OCI-LY7 (cell line): Measurements from ENCODE around the gene CHD9NB. TPM values are rescaled to one million over a fixed set of nuclear protein-coding genes. Genes with fewer than 3 reads are reported as not detected.

Experiments used
- BruUV-seq: library from RNA; stranded (reverse); fragments of 400-500 nt; replicated peaks from 2 replicates; lab custom pipeline; 2021; lab: Mats Ljungman, UMichigan
- CTCF ChIA-PET: fragments of 300-600 bp; sonication (Branson Sonifier 250); formaldehyde crosslinking; loops from one replicate; lab custom pipeline; 2022; ENCODE audit warnings: antibody characterized with exemption; ENCODE audit not compliant: unreplicated experiment; lab: Charles Lee
- POLR2A ChIA-PET: fragments of 300-600 bp; sonication (Branson Sonifier 250); formaldehyde crosslinking; loops from one replicate; lab custom pipeline; 2022; ENCODE audit warnings: antibody characterized with exemption; lab: Charles Lee
- DNase-seq: peaks from one replicate; pipeline ENCODE4 v3.0.0-alpha.2; 2015; ENCODE audit warnings: low spot score
- H2AFZ ChIP-seq: fragments of 200-600 bp; sonication (generic), shearing (Covaris generic); 2 replicates; pipeline ENCODE4 v1.6.1; 2014; ENCODE audit warnings: mild to moderate bottlenecking, antibody characterized with exemption, low read length, moderate library complexity
- H3K27ac ChIP-seq: fragments of 200-600 bp; sonication (generic); 2 replicates; pipeline ENCODE4 v1.5.1; 2014; ENCODE audit warnings: mixed run types, low read depth, mild to moderate bottlenecking, moderate library complexity, low read length, inconsistent platforms; ENCODE audit not compliant: poor library complexity, severe bottlenecking
- H3K36me3 ChIP-seq: fragments of 200-600 bp; sonication (generic); 2 replicates; pipeline ENCODE4 v1.6.1; 2014; ENCODE audit warnings: mild to moderate bottlenecking, antibody characterized with exemption, low read length, moderate library complexity, mixed read lengths; ENCODE audit not compliant: insufficient read depth
- H3K4me1 ChIP-seq: fragments of 200-600 bp; sonication (generic); 2 replicates; pipeline ENCODE4 v1.5.1; 2014; ENCODE audit warnings: mild to moderate bottlenecking, low read length; ENCODE audit not compliant: insufficient read depth, poor library complexity, severe bottlenecking
- H3K4me2 ChIP-seq: fragments of 200-600 bp; sonication (generic); 2 replicates; pipeline ENCODE4 v1.6.1; 2014; ENCODE audit warnings: mild to moderate bottlenecking, low read length
- H3K4me3 ChIP-seq: fragments of 200-600 bp; sonication (generic); 2 replicates; pipeline ENCODE4 v1.5.1; 2014; ENCODE audit warnings: mild to moderate bottlenecking, low read depth, low read length; ENCODE audit not compliant: poor library complexity, severe bottlenecking
- H3K79me2 ChIP-seq: fragments of 200-600 bp; sonication (generic); 2 replicates; pipeline ENCODE4 v1.6.1; 2016; ENCODE audit warnings: low read depth, mild to moderate bottlenecking, low read length, moderate library complexity, mixed read lengths; ENCODE audit not compliant: insufficient read depth
- H3K9me2 ChIP-seq: fragments of 200-600 bp; sonication (generic); 2 replicates; pipeline ENCODE4 v1.6.1; 2016; ENCODE audit warnings: mild to moderate bottlenecking, low read length, mixed read lengths; ENCODE audit not compliant: insufficient read depth
- H3K9me3 ChIP-seq: fragments of 200-600 bp; sonication (generic); 2 replicates; pipeline ENCODE4 v1.6.1; 2014; ENCODE audit warnings: mild to moderate bottlenecking, mixed run types, low read length, mixed read lengths
- H4K20me1 ChIP-seq: fragments of 200-600 bp; sonication (generic); 2 replicates; pipeline ENCODE4 v1.6.1; 2014; ENCODE audit warnings: mild to moderate bottlenecking, antibody characterized with exemption, low read length, moderate library complexity, mixed read lengths; ENCODE audit not compliant: insufficient read depth
- EZH2phosphoT487 ChIP-seq: fragments of 200-600 bp; sonication (generic); IDR thresholded peaks from 2 replicates; pipeline ENCODE4 v1.6.1; 2018; ENCODE audit warnings: low read depth, borderline replicate concordance, mild to moderate bottlenecking, mixed run types, antibody characterized with exemption, low read length, moderate library complexity, mixed read lengths
- intact Hi-C: fragments of 100-400 bp; cut with micrococcal nuclease; formaldehyde crosslinking; loops from one replicate; pipeline ENCODE4 v1.10.0; 2022; ENCODE audit not compliant: unreplicated experiment
- total RNA-seq, 2 experiments: library from RNA; depleted of rRNA in 1 of 2; stranded (reverse); fragments of >200 nt in 1 of 2; shearing (Covaris generic) in 1 of 2; gene quantifications; 2 replicates each; pipeline ENCODE4 v1.2.3, GENCODE V29; 2014 to 2022
- TF ChIP-seq, protein P1 (sequence below): fragments of 200-600 bp; sonication (generic); conservative IDR thresholded peaks from 2 replicates; pipeline ENCODE4 v1.5.1; 2014; ENCODE audit warnings: mild to moderate bottlenecking, antibody characterized with exemption, low read length, moderate library complexity, mixed read lengths

CHD9NB gene
- total RNA-seq, 2 experiments from 2014 or later, result not detected

DNA sequence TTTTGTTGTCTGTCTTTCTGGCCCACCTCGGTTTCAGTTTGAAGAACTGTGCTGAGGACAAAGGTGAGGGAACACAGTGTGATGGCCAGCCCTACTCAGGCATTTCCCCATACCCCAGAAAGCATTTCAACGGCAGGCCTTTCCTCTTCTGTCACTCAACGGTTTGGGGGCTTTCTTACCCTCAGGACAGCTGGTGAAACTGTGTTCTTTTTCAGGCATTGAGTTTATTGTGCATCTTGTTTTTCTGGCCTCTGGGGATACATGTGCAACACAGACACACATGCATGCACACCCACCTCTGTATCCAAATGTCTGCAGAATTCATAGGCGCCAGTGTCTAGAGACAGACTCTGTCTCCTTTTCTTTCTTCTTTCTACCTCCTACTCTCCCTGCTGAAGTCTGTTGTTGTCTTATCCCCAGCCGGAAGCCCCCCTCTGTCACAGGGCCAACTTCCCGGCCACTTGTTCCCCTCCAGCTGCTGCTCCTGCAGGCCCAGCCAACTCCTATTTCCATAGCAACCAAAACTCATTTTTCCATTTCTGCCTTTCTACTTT, 19.1 kb upstream of the CHD9NB start:
- Histone ChIP-seq H2AFZ (no peak overlapping the region), H3K4me1 (peaks cover 65% of the 10 kb centered on the region), H3K4me2 (peak overlapping the region; percentile 76), H3K79me2 (peaks cover 92% of the 10 kb centered on the region), H3K4me3 (peak overlapping the region; percentile 61), H3K9me2 (no peaks in the 10 kb centered on the region), H4K20me1 (no peaks in the 10 kb centered on the region), H3K9me3 (peaks cover 28% of the 10 kb centered on the region), H3K27ac (peak overlapping the region; percentile 94), H3K36me3 (peaks cover 56% of the 10 kb centered on the region)
- ChIA-PET CTCF (no interaction called here), POLR2A (interaction anchor here (0.6 to 3.5 kb wide), 11 partner anchors 10 to 386 kb away, joined by 3 to 31 read pairs (median 4); no protein-coding TSS in a partner anchor)
- peak; percentile 84 for DNase-seq
- BruUV-seq, result no TSS peak
- TF ChIP-seq EZH2phosphoT487, result no peak
- TF ChIP-seq, protein P1, sequence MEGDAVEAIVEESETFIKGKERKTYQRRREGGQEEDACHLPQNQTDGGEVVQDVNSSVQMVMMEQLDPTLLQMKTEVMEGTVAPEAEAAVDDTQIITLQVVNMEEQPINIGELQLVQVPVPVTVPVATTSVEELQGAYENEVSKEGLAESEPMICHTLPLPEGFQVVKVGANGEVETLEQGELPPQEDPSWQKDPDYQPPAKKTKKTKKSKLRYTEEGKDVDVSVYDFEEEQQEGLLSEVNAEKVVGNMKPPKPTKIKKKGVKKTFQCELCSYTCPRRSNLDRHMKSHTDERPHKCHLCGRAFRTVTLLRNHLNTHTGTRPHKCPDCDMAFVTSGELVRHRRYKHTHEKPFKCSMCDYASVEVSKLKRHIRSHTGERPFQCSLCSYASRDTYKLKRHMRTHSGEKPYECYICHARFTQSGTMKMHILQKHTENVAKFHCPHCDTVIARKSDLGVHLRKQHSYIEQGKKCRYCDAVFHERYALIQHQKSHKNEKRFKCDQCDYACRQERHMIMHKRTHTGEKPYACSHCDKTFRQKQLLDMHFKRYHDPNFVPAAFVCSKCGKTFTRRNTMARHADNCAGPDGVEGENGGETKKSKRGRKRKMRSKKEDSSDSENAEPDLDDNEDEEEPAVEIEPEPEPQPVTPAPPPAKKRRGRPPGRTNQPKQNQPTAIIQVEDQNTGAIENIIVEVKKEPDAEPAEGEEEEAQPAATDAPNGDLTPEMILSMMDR, result no peak
- intact Hi-C loops, result loop anchor here (2.0 kb wide), 2 partner anchors 27 to 59 kb away; no protein-coding TSS in a partner anchor

DNA sequence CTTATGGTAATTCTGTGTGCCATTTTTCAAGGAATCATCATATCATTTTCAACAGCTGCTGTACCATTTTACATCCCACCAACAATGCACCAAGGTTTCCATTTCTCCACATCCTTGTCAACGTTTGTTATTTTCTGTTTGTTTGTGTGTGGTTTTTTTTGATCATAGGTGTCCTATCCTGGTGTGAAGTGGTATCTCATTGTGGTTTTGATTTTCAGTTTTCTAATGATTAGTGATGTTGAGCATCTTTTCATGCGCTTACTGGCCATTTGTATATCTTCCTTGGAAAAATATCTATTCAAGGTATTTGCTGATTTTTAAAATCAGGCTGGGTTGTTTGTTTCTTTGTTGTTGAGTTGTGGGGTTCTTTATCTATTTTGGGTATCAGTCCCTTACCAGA, 17.1 kb upstream of the CHD9NB start:
- no peak overlapping the region for H2AFZ ChIP-seq
- POLR2A ChIA-PET, result interaction anchor here (0.6 to 3.5 kb wide), 6 partner anchors 8 to 841 kb away, joined by 3 to 31 read pairs (median 3); no protein-coding TSS in a partner anchor
- peaks cover 18% of the 10 kb centered on the region for H3K9me3 ChIP-seq
- DNase-seq, result no peak
- H3K4me2 ChIP-seq, result peak overlapping the region; percentile 76
- H3K36me3 ChIP-seq, result peaks cover 52% of the 10 kb centered on the region
- peak overlapping the region; percentile 94 for H3K27ac ChIP-seq
- intact Hi-C loops, result loop anchor here (2.0 to 10.0 kb wide), 3 partner anchors 29 to 1855 kb away; no protein-coding TSS in a partner anchor
- H4K20me1 ChIP-seq, result no peaks in the 10 kb centered on the region
- peaks cover 86% of the 10 kb centered on the region for H3K4me1 ChIP-seq
- BruUV-seq, result TSS peak; percentile 12
- H3K4me3 ChIP-seq, result peak overlapping the region; percentile 7
- no peak for TF ChIP-seq EZH2phosphoT487
- TF ChIP-seq, protein P1, result no peak
- CTCF ChIA-PET, result no interaction called here
- H3K9me2 ChIP-seq, result no peaks in the 10 kb centered on the region
- H3K79me2 ChIP-seq, result peaks cover 94% of the 10 kb centered on the region

DNA sequence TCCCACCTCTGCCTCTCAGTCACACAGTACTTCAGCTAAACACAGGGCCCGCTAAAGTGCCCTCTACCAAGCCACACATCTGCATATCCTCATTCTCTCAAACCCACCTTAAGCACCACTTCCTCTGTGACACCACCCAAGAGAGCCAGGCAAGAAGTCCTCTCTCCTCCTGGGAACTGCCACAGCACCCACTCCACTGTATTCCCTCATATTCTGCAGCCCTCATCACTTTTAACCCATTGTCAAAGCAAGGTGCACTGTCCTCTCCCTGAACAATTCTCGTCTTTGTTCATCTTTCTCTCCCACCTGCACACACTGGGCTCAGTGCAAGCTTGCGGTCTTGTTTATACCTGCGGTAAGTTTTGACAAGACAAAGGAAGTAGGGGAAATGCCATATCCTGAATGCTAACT, 15.7 kb upstream of the CHD9NB start:
- peak overlapping the region; percentile 76 for H3K4me2 ChIP-seq
- H3K36me3 ChIP-seq, result peaks cover 40% of the 10 kb centered on the region
- ChIA-PET CTCF (no interaction called here), POLR2A (interaction anchor here (0.9 to 1.6 kb wide), 4 partner anchors 9 to 66 kb away, joined by 3 to 8 read pairs (median 3); no protein-coding TSS in a partner anchor)
- H3K9me2 ChIP-seq, result no peaks in the 10 kb centered on the region
- H3K4me1 ChIP-seq, result peaks cover 99% of the 10 kb centered on the region
- peak overlapping the region; percentile 46 for H3K4me3 ChIP-seq
- no peaks in the 10 kb centered on the region for H4K20me1 ChIP-seq
- BruUV-seq, result no TSS peak
- intact Hi-C loops, result loop anchor here (10.0 kb wide), 1 partner anchor 1856 kb away; no protein-coding TSS in a partner anchor
- DNase-seq, result peak; percentile 71
- TF ChIP-seq, protein P1, result no peak
- TF ChIP-seq EZH2phosphoT487, result no peak
- H3K9me3 ChIP-seq, result peaks cover 7% of the 10 kb centered on the region
- H3K79me2 ChIP-seq, result peaks cover 95% of the 10 kb centered on the region
- H2AFZ ChIP-seq, result no peak overlapping the region
- H3K27ac ChIP-seq, result peak overlapping the region; percentile 94
